Transverse colon (tissue), 4 donors: ENCODE data around the gene PROK2. TPM values are rescaled to one million over a fixed set of nuclear protein-coding genes. Genes with fewer than 3 reads are reported as not detected.

Experiments used
- DNase-seq: peaks from one replicate; pipeline ENCODE4 v3.0.0-alpha.2; 2019
- H3K27ac ChIP-seq, 4 donors: fragments of 200-600 bp; sonication (generic); 2 replicates each; pipeline ENCODE4 v1.5.1; 2016 to 2018; ENCODE audit warnings: inconsistent platforms in 4 of 4
- H3K27me3 ChIP-seq: fragments of 200-600 bp; sonication (generic); 2 replicates; pipeline ENCODE4 v1.5.1; 2017; ENCODE audit warnings: inconsistent platforms
- H3K36me3 ChIP-seq, 4 donors: fragments of 200-600 bp; sonication (generic); 2 replicates each; pipeline ENCODE4 v1.5.1; 2017 to 2019; ENCODE audit warnings: inconsistent platforms in 4 of 4
- H3K4me1 ChIP-seq, 4 donors: fragments of 200-600 bp; sonication (generic); 2 replicates each; pipeline ENCODE4 v1.5.1; 2017 to 2020; ENCODE audit warnings: inconsistent platforms in 4 of 4
- H3K4me3 ChIP-seq, 4 donors: fragments of 200-600 bp; sonication (generic); 1 replicate in 1 of 4; 2 replicates in 3 of 4; pipeline versions ENCODE4 v1.5.1 to v1.6.1; 2017 to 2019; ENCODE audit warnings: inconsistent platforms in 4 of 4
- H3K9me3 ChIP-seq, 2 donors: fragments of 200-600 bp; sonication (generic); 2 replicates each; pipeline ENCODE4 v1.5.1; 2017 to 2019; ENCODE audit warnings: inconsistent platforms in 2 of 2
- EP300 ChIP-seq: sonication (generic); formaldehyde crosslinking; IDR thresholded peaks from one replicate; pipeline ENCODE4 v1.6.1; 2017; ENCODE audit warnings: antibody characterized with exemption, low read depth
- POLR2A ChIP-seq: fragments of 450-650 bp; IDR thresholded peaks from one replicate; pipeline ENCODE4 v1.6.1; 2016; ENCODE audit warnings: antibody characterized with exemption, mild to moderate bottlenecking, moderate library complexity
- POLR2AphosphoS5 ChIP-seq, 3 donors: sonication (generic); formaldehyde crosslinking; IDR thresholded peaks; one replicate each; pipeline ENCODE4 v1.6.1; 2016; ENCODE audit warnings: antibody characterized with exemption in 3 of 3
- WGBS, 2 donors: methylation state at CpG; one replicate each; pipeline ENCODE4 v1.1.5; 2018; ENCODE audit warnings: low coverage in 1 of 2; 5-methylcytosine and 5-hydroxymethylcytosine counted together
- in situ Hi-C, 4 donors: fragments of 200-750 bp; cut with MboI; loops; one replicate each; pipeline versions ENCODE4 v1.15.0 to v1.15.1; 2017; ENCODE audit warnings: low sequenced_read_pairs in 3 of 4, low pct_ligation_motif_present in 1 of 4, low pct_unique_long_range_greater_than_20kb in 1 of 4
- intact Hi-C: fragments of 100-400 bp; cut with DNase I; formaldehyde crosslinking; loops from one replicate; pipeline ENCODE4 v1.15.1; 2023; ENCODE audit warnings: low total_unique reads
- total RNA-seq, 4 donors: library from RNA; depleted of rRNA; stranded (reverse); fragments of >200 nt; gene quantifications; one replicate each; pipeline ENCODE4 v1.1.0, GENCODE V29; 2016
- TF ChIP-seq, protein P1 (sequence below), 5 experiments: fragments of 200-600 bp in 3 of 5; fragments of 450-650 bp in 2 of 5; sonication (generic) in 3 of 5; IDR thresholded peaks; 1 replicate in 2 of 5; 2 replicates in 3 of 5; pipeline ENCODE4 v1.5.1; 2016 to 2017; ENCODE audit warnings: antibody characterized with exemption in 5 of 5, inconsistent platforms in 3 of 5, mild to moderate bottlenecking in 2 of 5, moderate library complexity in 1 of 5

The PROK2 gene
- total RNA-seq, 4 donors from 2014 or later, result not detected

DNA sequence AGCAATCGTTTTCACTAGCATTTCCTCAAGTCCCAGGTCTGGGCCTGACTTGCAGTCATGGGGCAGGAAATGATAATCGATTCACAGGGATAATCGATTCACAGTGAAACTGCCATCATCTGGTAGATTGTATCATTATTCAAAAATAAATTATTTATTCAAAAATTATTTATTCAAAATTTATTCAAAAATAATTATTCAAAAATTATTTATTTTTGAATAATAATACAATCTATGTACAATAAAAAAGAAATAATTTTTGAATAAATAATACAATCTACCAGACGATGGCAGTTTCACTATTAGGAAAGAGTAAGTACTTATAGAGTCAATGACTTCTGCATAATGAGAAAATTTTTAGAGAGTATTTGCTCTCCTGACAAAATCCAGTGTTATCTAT lies 28.1 kb upstream of the PROK2 start:
- no peaks in the 10 kb centered on the region for H3K36me3 ChIP-seq
- TF ChIP-seq EP300 (no peak), POLR2A (no peak), POLR2AphosphoS5 (IDR thresholded peaks at IDR 0.05) (no peak)
- TF ChIP-seq, protein P1, sequence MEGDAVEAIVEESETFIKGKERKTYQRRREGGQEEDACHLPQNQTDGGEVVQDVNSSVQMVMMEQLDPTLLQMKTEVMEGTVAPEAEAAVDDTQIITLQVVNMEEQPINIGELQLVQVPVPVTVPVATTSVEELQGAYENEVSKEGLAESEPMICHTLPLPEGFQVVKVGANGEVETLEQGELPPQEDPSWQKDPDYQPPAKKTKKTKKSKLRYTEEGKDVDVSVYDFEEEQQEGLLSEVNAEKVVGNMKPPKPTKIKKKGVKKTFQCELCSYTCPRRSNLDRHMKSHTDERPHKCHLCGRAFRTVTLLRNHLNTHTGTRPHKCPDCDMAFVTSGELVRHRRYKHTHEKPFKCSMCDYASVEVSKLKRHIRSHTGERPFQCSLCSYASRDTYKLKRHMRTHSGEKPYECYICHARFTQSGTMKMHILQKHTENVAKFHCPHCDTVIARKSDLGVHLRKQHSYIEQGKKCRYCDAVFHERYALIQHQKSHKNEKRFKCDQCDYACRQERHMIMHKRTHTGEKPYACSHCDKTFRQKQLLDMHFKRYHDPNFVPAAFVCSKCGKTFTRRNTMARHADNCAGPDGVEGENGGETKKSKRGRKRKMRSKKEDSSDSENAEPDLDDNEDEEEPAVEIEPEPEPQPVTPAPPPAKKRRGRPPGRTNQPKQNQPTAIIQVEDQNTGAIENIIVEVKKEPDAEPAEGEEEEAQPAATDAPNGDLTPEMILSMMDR (IDR thresholded peaks at IDR 0.05), result no peak
- in situ Hi-C loops, result no loop called here
- H3K27me3 ChIP-seq, result no peaks in the 10 kb centered on the region
- no peak for DNase-seq
- no peak overlapping the region for H3K27ac ChIP-seq
- H3K4me1 ChIP-seq, result no peaks in the 10 kb centered on the region
- H3K9me3 ChIP-seq, result no peaks in the 10 kb centered on the region
- no peak overlapping the region for H3K4me3 ChIP-seq
- intact Hi-C loops, result no loop called here
- 87 to 88% methylated on average over 4 of the region's 4 CpGs for WGBS, 2 donors

DNA sequence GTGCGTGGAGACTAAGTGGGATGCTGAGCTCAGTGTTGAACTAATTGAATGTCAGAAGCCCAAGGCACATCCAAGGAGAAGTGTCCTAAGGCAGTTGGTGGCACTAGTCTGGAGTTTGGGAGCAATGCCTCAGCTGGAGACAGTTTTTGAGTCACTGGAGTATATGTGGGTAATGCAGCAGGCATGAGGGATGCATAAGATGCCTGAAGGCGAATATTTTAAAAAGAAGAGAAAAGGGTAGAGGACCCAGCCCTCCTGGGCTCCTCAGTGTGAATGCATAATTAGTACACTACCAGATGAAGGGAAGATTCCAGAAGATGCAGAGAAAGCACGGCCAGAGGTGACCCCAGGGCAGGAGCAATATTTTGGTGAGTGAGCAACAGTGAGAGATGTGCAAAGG lies 25.1 kb upstream of the PROK2 start:
- no peaks in the 10 kb centered on the region for H3K36me3 ChIP-seq
- H3K9me3 ChIP-seq, result no peaks in the 10 kb centered on the region
- no peak for DNase-seq
- 83 to 91% methylated on average over 2 to 3 of the region's 3 CpGs for WGBS, 2 donors
- no peaks in the 10 kb centered on the region for H3K4me1 ChIP-seq
- H3K27ac ChIP-seq, result no peak overlapping the region
- intact Hi-C loops (no loop called here), in situ Hi-C loops (no loop called here)
- TF ChIP-seq POLR2AphosphoS5 (IDR thresholded peaks at IDR 0.05) (no peak), POLR2A (no peak), EP300 (no peak)
- TF ChIP-seq, protein P1 (IDR thresholded peaks at IDR 0.05), result no peak
- H3K4me3 ChIP-seq, result no peak overlapping the region
- H3K27me3 ChIP-seq, result no peaks in the 10 kb centered on the region

DNA sequence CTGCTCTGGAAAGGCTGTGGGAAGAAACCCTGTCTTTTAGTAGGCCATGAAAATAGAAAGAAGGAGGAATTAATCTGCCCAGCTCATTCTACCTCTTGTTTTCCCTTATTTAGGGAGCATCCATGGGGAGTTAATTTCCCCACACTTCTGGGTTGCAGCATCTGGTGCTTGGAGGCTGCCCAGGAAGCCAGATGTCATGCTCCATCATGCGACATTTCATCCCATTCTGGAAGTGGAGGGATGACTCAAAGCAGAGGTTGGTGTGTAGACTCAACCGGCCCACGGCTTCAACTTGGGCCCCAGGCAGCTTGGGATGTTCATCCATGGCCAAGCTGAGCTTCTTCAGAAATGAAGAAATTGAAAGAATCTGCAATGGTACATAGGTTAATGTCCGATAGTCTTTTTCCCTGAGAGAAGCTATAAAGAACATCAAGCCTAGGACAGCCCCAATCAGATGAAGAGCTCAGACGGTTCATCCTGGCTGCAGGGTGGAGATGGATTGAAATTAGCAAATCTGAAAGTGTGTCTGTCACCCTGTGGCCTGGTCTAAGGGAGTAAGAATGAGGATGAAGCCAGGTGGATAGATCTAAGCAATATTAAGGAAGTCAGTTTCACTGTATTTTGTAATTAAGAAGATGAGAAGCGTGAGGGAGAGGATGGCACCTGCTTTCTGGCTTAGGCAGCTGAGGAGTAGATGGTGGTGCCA lies 24.5 kb upstream of the PROK2 start:
- WGBS, 2 donors, result 78 to 89% methylated on average over 3 to 6 of the region's 6 CpGs
- TF ChIP-seq EP300, result no peak
- TF ChIP-seq, protein P1 (IDR thresholded peaks at IDR 0.05), result no peak
- TF ChIP-seq POLR2AphosphoS5 (IDR thresholded peaks at IDR 0.05), result no peak
- no peak for TF ChIP-seq POLR2A

DNA sequence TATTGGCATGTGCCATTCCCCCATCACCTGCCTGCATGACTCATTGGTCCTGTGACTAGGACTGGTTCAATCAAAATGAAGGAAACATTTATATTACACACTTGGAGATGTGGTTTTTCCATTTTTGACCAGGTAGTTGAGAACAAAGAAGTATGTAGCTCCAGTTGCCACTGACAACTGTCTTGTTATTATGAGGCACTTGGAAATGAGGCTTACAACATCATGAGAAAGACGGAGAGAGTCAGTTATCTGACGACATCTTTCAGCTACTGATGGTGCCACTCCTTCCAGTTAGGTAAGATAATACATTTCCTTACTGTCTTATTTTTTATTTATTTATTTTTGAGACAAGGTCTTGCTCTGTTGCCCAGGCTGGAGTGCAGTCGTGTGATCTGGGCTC lies 21.8 kb upstream of the PROK2 start:
- H3K4me1 ChIP-seq, result no peaks in the 10 kb centered on the region
- no peak for TF ChIP-seq EP300
- TF ChIP-seq POLR2AphosphoS5 (IDR thresholded peaks at IDR 0.05), result no peak
- TF ChIP-seq POLR2A, result no peak
- TF ChIP-seq, protein P1 (IDR thresholded peaks at IDR 0.05), result no peak
- no peaks in the 10 kb centered on the region for H3K36me3 ChIP-seq
- intact Hi-C loops, result no loop called here
- H3K27ac ChIP-seq, result no peak overlapping the region
- no peak overlapping the region for H3K4me3 ChIP-seq
- in situ Hi-C loops, result no loop called here
- H3K9me3 ChIP-seq, result no peaks in the 10 kb centered on the region
- 81 to 89% methylated on average over 3 of the region's 3 CpGs for WGBS, 2 donors
- no peak for DNase-seq
- peaks cover 1% of the 10 kb centered on the region for H3K27me3 ChIP-seq

More for the DNA sequence above, 24.5 kb upstream of the PROK2 start:
- in situ Hi-C loops (no loop called here), intact Hi-C loops (no loop called here)
- DNase-seq, result no peak
- H3K27me3 ChIP-seq, result no peaks in the 10 kb centered on the region
- no peaks in the 10 kb centered on the region for H3K36me3 ChIP-seq
- no peak overlapping the region for H3K27ac ChIP-seq
- no peaks in the 10 kb centered on the region for H3K9me3 ChIP-seq
- no peaks in the 10 kb centered on the region for H3K4me1 ChIP-seq
- H3K4me3 ChIP-seq, result no peak overlapping the region
